ENCODE results near the gene OR4X1. TPM values are rescaled to one million over a fixed set of nuclear protein-coding genes. Genes with fewer than 3 reads are reported as not detected.

Gene OR4X1
- total and polyA plus RNA-seq, 2 donors (not counting 3 experiments of a cell fraction or from before 2014, with no cell fraction given) = not detected

DNA sequence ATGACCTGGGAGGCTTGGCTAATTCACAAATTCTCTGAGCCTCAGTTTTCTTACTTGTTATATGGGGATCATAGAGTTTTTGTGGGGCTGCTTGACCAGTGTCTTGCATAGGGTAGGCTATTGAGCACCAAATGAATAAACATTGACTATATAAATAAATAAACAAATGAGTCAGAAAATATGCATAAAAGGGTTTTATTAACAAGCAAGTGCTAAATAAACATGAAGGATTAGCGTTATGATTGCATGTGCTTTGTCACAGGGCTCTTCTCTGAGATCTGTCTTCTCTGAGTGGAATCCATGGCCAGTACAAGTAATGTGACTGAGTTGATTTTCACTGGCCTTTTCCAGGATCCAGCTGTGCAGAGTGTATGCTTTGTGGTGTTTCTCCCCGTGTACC lies 47.2 kb upstream of the OR4X1 start, which contains the start of gene OR4B1:
Gene OR4B1 (plus strand): TSS at position 301 of the 400 bp plus-strand sequence. CDS start 0 bp downstream, at position 301.
- DNase-seq (ENCODE audit: low read depth, low spot score) = no peak
- Histone ChIP-seq H3K4me3 (replicated peaks in 1 of 3; ENCODE audit: insufficient read depth in 1 of 3, low read depth in 1 of 3, low read length in 3 of 3) (no peak within 1 kb of the TSS), H2AFZ (ENCODE audit: low read depth, low read length) (no peak within 1 kb of the TSS), H3K79me2 (ENCODE audit: control insufficient read depth, insufficient read depth, low read length) (no peaks in the 10 kb centered on the region), H3K4me1 (ENCODE audit: control insufficient read depth, extremely low read depth, insufficient read depth, low read length) (no peaks in the 10 kb centered on the region), H3K27me3 (ENCODE audit: control insufficient read depth in 2 of 2, insufficient read depth in 2 of 2, low read length in 2 of 2) (no peaks in the 10 kb centered on the region), H3K36me3 (ENCODE audit: control insufficient read depth in 2 of 2, extremely low read depth in 1 of 2, insufficient read depth in 2 of 2, low read length in 2 of 2) (no peaks in the 10 kb centered on the region), H3K4me2 (ENCODE audit: insufficient read depth, low read length) (no peak within 1 kb of the TSS), H4K20me1 (replicated peaks; ENCODE audit: control insufficient read depth, extremely low read depth, insufficient read depth, low read length) (no peaks in the 10 kb centered on the region), H3K27ac (ENCODE audit: insufficient read depth, low read depth, low read length) (no peak within 1 kb of the TSS), H3K9ac (replicated peaks; ENCODE audit: extremely low read depth, insufficient read depth, low read length) (no peak within 1 kb of the TSS), H3K9me3 (replicated peaks; ENCODE audit: control insufficient read depth, insufficient read depth, low read length) (no peaks in the 10 kb centered on the region), H3K9me1 (replicated peaks; ENCODE audit: control insufficient read depth, extremely low read depth, insufficient read depth, low read length) (no peaks in the 10 kb centered on the region)
- no peak for FAIRE-seq
- dilution Hi-C loops (cut with MboI; ENCODE audit: extremely low pct_ligation_motif_present, low sequenced_read_pairs) (no loop called here), intact Hi-C loops (cut with micrococcal nuclease) (no loop called here)
- TF ChIP-seq JUN (IDR thresholded peaks at IDR 0.05; ENCODE audit: borderline replicate concordance, insufficient read depth, insufficient read length, low read depth) (no peak), FOS (IDR thresholded peaks at IDR 0.05; ENCODE audit: borderline replicate concordance, insufficient read depth, low read length) (no peak), EZH2 (IDR thresholded peaks at IDR 0.05; ENCODE audit: borderline replicate concordance, low read depth, low read length, severe bottlenecking) (no peak), GATA2 (IDR thresholded peaks at IDR 0.05; ENCODE audit: insufficient read depth, insufficient read length, low read depth, low read length) (no peak), POLR2A (IDR thresholded peaks at IDR 0.05; ENCODE audit: low read depth, low read length) (no peak), MYC (IDR thresholded peaks at IDR 0.05; ENCODE audit: low read depth, low read length) (no peak), POLR2AphosphoS5 (IDR thresholded peaks at IDR 0.05; ENCODE audit: insufficient read depth, low read depth, low read length) (no peak), MAX (IDR thresholded peaks at IDR 0.05; ENCODE audit: insufficient read depth, insufficient read length) (no peak)
- TF ChIP-seq, protein P1, sequence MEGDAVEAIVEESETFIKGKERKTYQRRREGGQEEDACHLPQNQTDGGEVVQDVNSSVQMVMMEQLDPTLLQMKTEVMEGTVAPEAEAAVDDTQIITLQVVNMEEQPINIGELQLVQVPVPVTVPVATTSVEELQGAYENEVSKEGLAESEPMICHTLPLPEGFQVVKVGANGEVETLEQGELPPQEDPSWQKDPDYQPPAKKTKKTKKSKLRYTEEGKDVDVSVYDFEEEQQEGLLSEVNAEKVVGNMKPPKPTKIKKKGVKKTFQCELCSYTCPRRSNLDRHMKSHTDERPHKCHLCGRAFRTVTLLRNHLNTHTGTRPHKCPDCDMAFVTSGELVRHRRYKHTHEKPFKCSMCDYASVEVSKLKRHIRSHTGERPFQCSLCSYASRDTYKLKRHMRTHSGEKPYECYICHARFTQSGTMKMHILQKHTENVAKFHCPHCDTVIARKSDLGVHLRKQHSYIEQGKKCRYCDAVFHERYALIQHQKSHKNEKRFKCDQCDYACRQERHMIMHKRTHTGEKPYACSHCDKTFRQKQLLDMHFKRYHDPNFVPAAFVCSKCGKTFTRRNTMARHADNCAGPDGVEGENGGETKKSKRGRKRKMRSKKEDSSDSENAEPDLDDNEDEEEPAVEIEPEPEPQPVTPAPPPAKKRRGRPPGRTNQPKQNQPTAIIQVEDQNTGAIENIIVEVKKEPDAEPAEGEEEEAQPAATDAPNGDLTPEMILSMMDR (IDR thresholded peaks at IDR 0.05; ENCODE audit: extremely low read depth in 1 of 2, insufficient read depth in 1 of 2, low read depth in 1 of 2, low read length in 2 of 2) = no peak
- POLR2A ChIA-PET = no interaction called here
- BruUV-seq (replicated peaks) = no TSS peak
- CTCF ChIA-PET = no interaction called here

Measured in endothelial cell of umbilical vein (primary cell).